GM12878 (cell line): Measurements from ENCODE around the gene LGALS9C.
"Not testable (repeated sequence)": the region's sequence is repeated elsewhere in the genome, so short reads cannot be mapped to it uniquely, and the experiment has no call there.

ENCODE experiments used
- CBFB ChIP-seq: IDR thresholded peaks from 2 replicates; pipeline ENCODE4 v1.6.1; 2016; ENCODE audit warnings: antibody characterized with exemption, low read depth
- EP300 ChIP-seq, 2 experiments: fragments of 150-350 bp in 1 of 2; IDR thresholded peaks; 2 replicates each; pipeline ENCODE4 v1.6.1; 2011 to 2012; ENCODE audit warnings: low read depth in 2 of 2, low read length in 2 of 2, borderline replicate concordance in 1 of 2, improper control_type of control experiment in 1 of 2, inconsistent platforms in 1 of 2; ENCODE audit not compliant: control insufficient read depth in 1 of 2
- GABPA ChIP-seq: IDR thresholded peaks from 2 replicates; pipeline ENCODE4 v1.6.1; 2014; ENCODE audit warnings: antibody characterized with exemption, low read depth, mild to moderate bottlenecking, inconsistent platforms
- JUNB ChIP-seq: IDR thresholded peaks from 2 replicates; pipeline ENCODE4 v1.6.1; 2016; ENCODE audit warnings: antibody characterized with exemption, mild to moderate bottlenecking
- NR2C1 ChIP-seq: fragments of 450-650 bp; IDR thresholded peaks from 2 replicates; pipeline ENCODE4 v1.6.1; 2017; ENCODE audit warnings: antibody characterized with exemption, mild to moderate bottlenecking, moderate library complexity
- POLR2A ChIP-seq: IDR thresholded peaks from 2 replicates; pipeline ENCODE4 v1.6.1; 2011; ENCODE audit warnings: low read depth, mild to moderate bottlenecking, low read length
- RFX5 ChIP-seq: IDR thresholded peaks from 2 replicates; pipeline ENCODE4 v1.6.1; 2011; ENCODE audit warnings: low read depth, low read length, improper control_type of control experiment
- SIX5 ChIP-seq: IDR thresholded peaks from 2 replicates; pipeline ENCODE4 v1.6.1; 2011; ENCODE audit warnings: mild to moderate bottlenecking, low read depth, low read length, moderate library complexity; ENCODE audit not compliant: severe bottlenecking
- YY1 ChIP-seq: IDR thresholded peaks from 2 replicates; pipeline ENCODE4 v1.6.1; 2011; ENCODE audit warnings: low read depth, mild to moderate bottlenecking, low read length
- TF ChIP-seq, protein P1 (sequence below), 3 experiments: IDR thresholded peaks in 2 of 3; conservative IDR thresholded peaks in 1 of 3; 2 replicates each; pipeline ENCODE4 v1.5.1; 2011; ENCODE audit warnings: low read depth in 3 of 3, low read length in 3 of 3, mild to moderate bottlenecking in 3 of 3, control low read depth in 2 of 3, moderate library complexity in 2 of 3, inconsistent platforms in 1 of 3, mixed read lengths in 1 of 3; ENCODE audit not compliant: control insufficient read depth in 2 of 3, insufficient read depth in 1 of 3; ENCODE audit errors: extremely low read depth in 1 of 3

DNA sequence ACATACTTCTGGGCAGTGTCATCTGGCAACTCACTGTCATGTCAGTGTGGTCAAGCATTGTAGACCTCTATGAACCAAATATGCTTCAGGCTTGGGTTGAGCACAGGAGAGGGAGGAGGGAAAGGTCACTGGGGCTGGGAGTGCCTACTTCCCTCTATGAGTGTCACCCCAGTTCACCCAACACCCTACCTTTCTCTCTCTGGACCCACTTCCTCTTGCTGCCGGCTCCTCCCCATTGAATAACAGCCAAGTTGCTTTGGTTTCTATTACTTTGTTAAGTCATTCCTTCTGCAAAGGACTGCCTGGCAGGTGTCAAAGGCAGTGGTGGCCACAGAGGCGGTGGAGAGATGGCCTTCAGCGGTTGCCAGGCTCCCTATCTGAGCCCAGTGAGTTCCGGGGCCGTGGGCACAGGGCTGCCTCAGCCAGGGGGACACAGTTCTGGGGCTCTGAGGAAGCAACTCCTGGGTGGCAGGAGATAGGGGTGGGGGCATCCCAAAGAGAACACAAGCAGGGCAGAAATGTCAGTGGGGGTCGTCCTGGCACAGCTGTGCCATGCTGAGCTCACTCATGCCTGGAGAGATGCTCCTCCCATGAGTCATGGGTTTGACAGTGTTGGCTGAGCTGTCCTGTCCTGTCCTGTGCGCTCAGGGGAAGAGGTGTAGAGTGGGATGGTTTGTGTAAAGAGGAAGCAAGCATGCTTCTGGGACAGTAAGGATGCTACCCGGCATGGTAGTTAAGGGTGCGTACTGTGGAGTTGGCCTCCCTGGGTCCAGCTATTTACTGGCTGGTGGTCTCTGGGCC is at the start of gene LGALS9C:
- TF ChIP-seq GABPA; YY1; RFX5; POLR2A; NR2C1; EP300 (IDR thresholded peaks at IDR 0.05; ENCODE audit: borderline replicate concordance in 1 of 2, control insufficient read depth in 1 of 2, low read depth in 2 of 2, low read length in 2 of 2); CBFB; JUNB; SIX5: not testable (repeated sequence)
- TF ChIP-seq, protein P1, sequence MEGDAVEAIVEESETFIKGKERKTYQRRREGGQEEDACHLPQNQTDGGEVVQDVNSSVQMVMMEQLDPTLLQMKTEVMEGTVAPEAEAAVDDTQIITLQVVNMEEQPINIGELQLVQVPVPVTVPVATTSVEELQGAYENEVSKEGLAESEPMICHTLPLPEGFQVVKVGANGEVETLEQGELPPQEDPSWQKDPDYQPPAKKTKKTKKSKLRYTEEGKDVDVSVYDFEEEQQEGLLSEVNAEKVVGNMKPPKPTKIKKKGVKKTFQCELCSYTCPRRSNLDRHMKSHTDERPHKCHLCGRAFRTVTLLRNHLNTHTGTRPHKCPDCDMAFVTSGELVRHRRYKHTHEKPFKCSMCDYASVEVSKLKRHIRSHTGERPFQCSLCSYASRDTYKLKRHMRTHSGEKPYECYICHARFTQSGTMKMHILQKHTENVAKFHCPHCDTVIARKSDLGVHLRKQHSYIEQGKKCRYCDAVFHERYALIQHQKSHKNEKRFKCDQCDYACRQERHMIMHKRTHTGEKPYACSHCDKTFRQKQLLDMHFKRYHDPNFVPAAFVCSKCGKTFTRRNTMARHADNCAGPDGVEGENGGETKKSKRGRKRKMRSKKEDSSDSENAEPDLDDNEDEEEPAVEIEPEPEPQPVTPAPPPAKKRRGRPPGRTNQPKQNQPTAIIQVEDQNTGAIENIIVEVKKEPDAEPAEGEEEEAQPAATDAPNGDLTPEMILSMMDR (IDR thresholded peaks at IDR 0.05 in 2 of 3, conservative IDR thresholded peaks at IDR 0.05 in 1 of 3; ENCODE audit: control insufficient read depth in 2 of 3, extremely low read depth in 1 of 3, insufficient read depth in 1 of 3, low read depth in 3 of 3, low read length in 3 of 3) = not testable (repeated sequence)
